ENCODE results near the gene ZBP1. TPM values are rescaled to one million over a fixed set of nuclear protein-coding genes. Genes with fewer than 3 reads are reported as not detected.

Gene ZBP1
- total RNA-seq, 1 experiment from 2014 or later: 2.9 TPM

DNA sequence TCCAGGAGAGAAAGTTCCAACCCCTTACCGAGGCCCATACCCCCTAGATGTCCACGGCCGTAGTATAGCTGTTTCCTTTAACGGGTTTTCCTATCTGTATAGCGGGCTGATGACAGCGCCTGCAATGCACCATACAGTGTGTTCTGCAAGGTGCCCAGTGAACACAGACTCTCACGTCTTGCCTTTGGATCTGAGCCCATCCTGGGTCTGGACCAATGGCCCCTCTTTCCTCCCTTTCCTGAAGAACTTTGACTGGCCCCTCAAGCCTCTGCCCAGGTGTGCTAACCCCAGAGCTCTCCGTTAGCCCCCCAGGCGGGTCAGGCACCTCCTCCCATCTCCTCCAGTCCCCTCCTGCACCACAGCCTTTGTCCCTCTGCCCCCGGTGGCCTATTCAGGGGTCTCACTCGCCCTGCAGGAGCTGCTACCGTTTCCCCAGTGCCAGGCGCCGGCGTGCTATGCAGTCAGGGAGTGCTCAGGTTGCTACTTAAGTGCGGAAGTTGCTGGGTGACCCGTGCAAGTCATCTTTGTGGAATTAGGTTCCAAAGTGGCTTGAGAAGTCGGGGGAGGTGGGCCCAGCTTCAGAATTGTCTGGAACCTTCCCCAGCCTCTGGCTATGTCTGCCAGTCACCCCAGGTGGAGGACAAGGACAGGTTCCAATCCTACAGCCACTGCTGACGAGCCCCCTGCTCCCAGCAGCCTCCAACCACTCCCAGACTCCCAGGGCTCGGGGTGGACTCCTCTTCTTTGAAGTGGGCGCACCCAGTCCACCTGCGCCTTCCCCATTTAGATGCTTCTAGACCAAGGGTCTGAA lies 35.0 kb upstream of the ZBP1 start:
- DNase-seq: peak; percentile 20
- Mint-ChIP-seq H3K4me3 (ENCODE audit: low read depth, unreplicated experiment) (peak overlapping the region; percentile 12), H3K4me1 (ENCODE audit: low read depth, unreplicated experiment) (peaks cover 60% of the 10 kb centered on the region), H3K36me3 (ENCODE audit: insufficient read depth, unreplicated experiment) (peaks cover 100% of the 10 kb centered on the region), H3K9me3 (ENCODE audit: low read depth, unreplicated experiment) (no peaks in the 10 kb centered on the region), H3K27me3 (ENCODE audit: unreplicated experiment) (no peaks in the 10 kb centered on the region), H3K27ac (ENCODE audit: unreplicated experiment) (peak overlapping the region; percentile 95)
- CTCF ChIA-PET: interaction anchor here (0.6 to 2.2 kb wide), 3 partner anchors 14 to 610 kb away, joined by 3 to 6 read pairs (median 3); no protein-coding TSS in a partner anchor
- TF ChIP-seq CTCF (IDR thresholded peaks at IDR 0.05; ENCODE audit: unreplicated experiment): no peak
- no TSS peak for BruUV-seq (replicated peaks)
- intact Hi-C loops (cut with micrococcal nuclease; ENCODE audit: unreplicated experiment): no loop called here

- H3K4me1 Mint-ChIP-seq (ENCODE audit: low read depth, unreplicated experiment): peaks cover 56% of the 10 kb centered on the region
- CTCF ChIA-PET: interaction anchor here (0.6 to 1.5 kb wide), 6 partner anchors 11 to 611 kb away, joined by 3 to 5 read pairs (median 3); no protein-coding TSS in a partner anchor
Measured at GRCh38 chr20:57654363-57654997, 34.3 kb upstream of the ZBP1 start.

DNA sequence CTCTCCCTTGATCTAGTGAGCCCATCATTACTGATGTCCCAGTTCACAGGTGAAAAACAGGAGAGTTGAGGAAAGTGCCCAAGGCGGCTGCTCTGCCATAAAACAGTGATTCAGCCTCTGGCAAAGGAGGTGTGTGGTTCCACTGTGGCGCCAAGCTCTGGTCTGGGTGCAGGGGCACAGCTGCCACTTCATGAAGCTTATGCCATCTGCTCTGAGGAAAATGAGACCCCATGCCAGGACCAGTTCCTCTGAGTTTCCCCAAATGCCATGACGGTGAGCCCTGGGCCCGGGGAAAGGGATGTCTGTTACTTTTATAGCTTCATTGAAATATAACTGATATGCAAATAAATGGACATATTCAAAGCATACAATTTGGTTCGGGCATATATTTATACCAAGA lies 33.7 kb upstream of the ZBP1 start:
- intact Hi-C loops (cut with micrococcal nuclease; ENCODE audit: unreplicated experiment): no loop called here
- CTCF ChIA-PET: interaction anchor here (0.6 to 1.5 kb wide), 6 partner anchors 8 to 433 kb away, joined by 3 to 5 read pairs (median 3); no protein-coding TSS in a partner anchor
- no peaks in the 10 kb centered on the region for H3K9me3 Mint-ChIP-seq (ENCODE audit: low read depth, unreplicated experiment)
- no peaks in the 10 kb centered on the region for H3K27me3 Mint-ChIP-seq (ENCODE audit: unreplicated experiment)
- H3K4me1 Mint-ChIP-seq (ENCODE audit: low read depth, unreplicated experiment): peaks cover 51% of the 10 kb centered on the region
- no peak for TF ChIP-seq CTCF (IDR thresholded peaks at IDR 0.05; ENCODE audit: unreplicated experiment)
- BruUV-seq (replicated peaks): no TSS peak
- H3K27ac Mint-ChIP-seq (ENCODE audit: unreplicated experiment): peak overlapping the region; percentile 95
- peak overlapping the region; percentile 12 for H3K4me3 Mint-ChIP-seq (ENCODE audit: low read depth, unreplicated experiment)
- DNase-seq: peak; percentile 5
- peaks cover 100% of the 10 kb centered on the region for H3K36me3 Mint-ChIP-seq (ENCODE audit: insufficient read depth, unreplicated experiment)

More at GRCh38 chr20:57654363-57654997, 34.3 kb upstream of the ZBP1 start:
- Mint-ChIP-seq H3K27me3 (ENCODE audit: unreplicated experiment) (no peaks in the 10 kb centered on the region), H3K9me3 (ENCODE audit: low read depth, unreplicated experiment) (no peaks in the 10 kb centered on the region), H3K36me3 (ENCODE audit: insufficient read depth, unreplicated experiment) (peaks cover 100% of the 10 kb centered on the region), H3K4me3 (ENCODE audit: low read depth, unreplicated experiment) (peak overlapping the region; percentile 12), H3K27ac (ENCODE audit: unreplicated experiment) (peak overlapping the region; percentile 95)
- peak; percentile 69 for DNase-seq
- intact Hi-C loops (cut with micrococcal nuclease; ENCODE audit: unreplicated experiment): no loop called here
- BruUV-seq (replicated peaks): no TSS peak
- peak; percentile 96 for TF ChIP-seq CTCF (IDR thresholded peaks at IDR 0.05; ENCODE audit: unreplicated experiment)

GRCh38 chr20:57653546-57653900 lies 33.3 kb upstream of the ZBP1 start:
- Mint-ChIP-seq H3K4me1 (ENCODE audit: low read depth, unreplicated experiment) (peaks cover 47% of the 10 kb centered on the region), H3K27ac (ENCODE audit: unreplicated experiment) (peak overlapping the region; percentile 95), H3K9me3 (ENCODE audit: low read depth, unreplicated experiment) (no peaks in the 10 kb centered on the region), H3K4me3 (ENCODE audit: low read depth, unreplicated experiment) (no peak overlapping the region), H3K36me3 (ENCODE audit: insufficient read depth, unreplicated experiment) (peaks cover 100% of the 10 kb centered on the region), H3K27me3 (ENCODE audit: unreplicated experiment) (no peaks in the 10 kb centered on the region)
- no TSS peak for BruUV-seq (replicated peaks)
- intact Hi-C loops (cut with micrococcal nuclease; ENCODE audit: unreplicated experiment): no loop called here
- no peak for DNase-seq
- no peak for TF ChIP-seq CTCF (IDR thresholded peaks at IDR 0.05; ENCODE audit: unreplicated experiment)
- CTCF ChIA-PET: interaction anchor here (0.6 to 1.5 kb wide), 6 partner anchors 9 to 434 kb away, joined by 3 to 5 read pairs (median 3); no protein-coding TSS in a partner anchor

Data from Calu3 (cell line).